GM23248 (cell line): Measurements from ENCODE around the gene RAB36. TPM values are rescaled to one million over a fixed set of nuclear protein-coding genes. Genes with fewer than 3 reads are reported as not detected.

Experiments
- DNase-seq: peaks from one replicate; pipeline ENCODE4 v3.0.0-alpha.2; 2015
- H2AFZ ChIP-seq: fragments of 200-600 bp; sonication (generic); 2 replicates; pipeline ENCODE4 v1.6.1; 2016; ENCODE audit warnings: antibody characterized with exemption
- H3F3A ChIP-seq: fragments of 200-600 bp; sonication (generic); 2 replicates; pipeline ENCODE4 v1.6.1; 2016; ENCODE audit warnings: mild to moderate bottlenecking, antibody characterized with exemption, mixed run types; ENCODE audit not compliant: insufficient read depth
- H3K27ac ChIP-seq: fragments of 200-600 bp; sonication (generic); 2 replicates; pipeline ENCODE4 v1.5.1; 2016; ENCODE audit warnings: mild to moderate bottlenecking
- H3K27me3 ChIP-seq: fragments of 200-600 bp; sonication (generic); replicated peaks from 2 replicates; pipeline ENCODE4 v1.6.1; 2016; ENCODE audit warnings: mild to moderate bottlenecking; ENCODE audit not compliant: insufficient read depth
- H3K36me3 ChIP-seq: fragments of 200-600 bp; sonication (generic); 2 replicates; pipeline ENCODE4 v1.6.1; 2016; ENCODE audit warnings: low read depth, mild to moderate bottlenecking
- H3K4me1 ChIP-seq: fragments of 200-600 bp; sonication (generic); 2 replicates; pipeline ENCODE4 v1.6.1; 2016; ENCODE audit warnings: mild to moderate bottlenecking; ENCODE audit not compliant: insufficient read depth
- H3K4me2 ChIP-seq: fragments of 200-600 bp; sonication (generic); one replicate; pipeline ENCODE4 v1.6.1; 2016; ENCODE audit warnings: mild to moderate bottlenecking; ENCODE audit not compliant: unreplicated experiment
- H3K4me3 ChIP-seq: fragments of 200-600 bp; sonication (generic); 2 replicates; pipeline ENCODE4 v1.5.1; 2016; ENCODE audit warnings: mild to moderate bottlenecking
- H3K79me2 ChIP-seq: fragments of 200-600 bp; sonication (generic); 2 replicates; pipeline ENCODE4 v1.6.1; 2016; ENCODE audit warnings: mild to moderate bottlenecking; ENCODE audit not compliant: insufficient read depth
- H3K9ac ChIP-seq: fragments of 200-600 bp; sonication (generic); 2 replicates; pipeline ENCODE4 v1.6.1; 2016; ENCODE audit warnings: mild to moderate bottlenecking
- H3K9me2 ChIP-seq: fragments of 200-600 bp; sonication (generic); 2 replicates; pipeline ENCODE4 v1.6.1; 2016; ENCODE audit warnings: mixed run types, mild to moderate bottlenecking, moderate library complexity; ENCODE audit not compliant: insufficient read depth
- H3K9me3 ChIP-seq: fragments of 200-600 bp; sonication (generic); one replicate; pipeline ENCODE4 v1.6.1; 2017; ENCODE audit warnings: low read depth
- H4K20me1 ChIP-seq: fragments of 200-600 bp; sonication (generic); 2 replicates; pipeline ENCODE4 v1.6.0; 2016; ENCODE audit not compliant: insufficient read depth
- EZH2 ChIP-seq: fragments of 200-600 bp; sonication (generic); IDR thresholded peaks from 2 replicates; pipeline ENCODE4 v1.6.1; 2018; ENCODE audit warnings: antibody characterized with exemption, mild to moderate bottlenecking; ENCODE audit not compliant: insufficient read depth, poor library complexity, severe bottlenecking
- EZH2phosphoT487 ChIP-seq: fragments of 200-600 bp; sonication (generic); IDR thresholded peaks from 2 replicates; pipeline ENCODE4 v1.6.1; 2018; ENCODE audit warnings: antibody characterized with exemption, moderate library complexity, mild to moderate bottlenecking, low read depth; ENCODE audit not compliant: insufficient read depth
- WGBS, 2 experiments: methylation state at CpG; one replicate each; pipeline ENCODE4 v1.1.6; 2015 to 2017; ENCODE audit warnings: low lambda C conversion rate in 2 of 2, low coverage in 1 of 2; ENCODE audit errors: missing lambda C conversion rate in 2 of 2; 5-methylcytosine and 5-hydroxymethylcytosine counted together
- in situ Hi-C: fragments of 300-500 bp; cut with MboI; formaldehyde crosslinking; loops from 2 replicates; pipeline ENCODE4 v1.15.0; 2020
- polyA plus RNA-seq: library from polyadenylated mRNA; unstranded; fragments of >200 nt; fragmentation: Nextera tagmentation; extraction: Ambion mirVana; gene quantifications from 2 replicates; pipeline ENCODE4 v1.2.1, GENCODE V29; 2016
- total RNA-seq: library from RNA; depleted of rRNA; stranded (reverse); fragments of >200 nt; shearing (Covaris generic); gene quantifications from 2 replicates; pipeline ENCODE4 v1.2.3, GENCODE V29; 2014

RAB36 gene
- total and polyA plus RNA-seq, 2 experiments from 2014 or later: 3.5 to 6.8 TPM

- Histone ChIP-seq H3K27me3 (no peaks in the 10 kb centered on the region), H3K4me3 (no peak overlapping the region), H4K20me1 (no peaks in the 10 kb centered on the region; the same call in none of the 2 replicates), H3K4me1 (peaks cover 24% of the 10 kb centered on the region), H3K79me2 (peaks cover 94% of the 10 kb centered on the region), H3K9ac (no peak overlapping the region), H3F3A (peaks cover 14% of the 10 kb centered on the region), H3K9me3 (no peaks in the 10 kb centered on the region), H2AFZ (no peak overlapping the region), H3K9me2 (no peaks in the 10 kb centered on the region), H3K36me3 (no peaks in the 10 kb centered on the region), H3K27ac (no peak overlapping the region), H3K4me2 (no peak overlapping the region)
- WGBS, 2 experiments: 94 to 96% methylated on average over 10 to 11 of the region's 11 CpGs
- in situ Hi-C loops: no loop called here
- TF ChIP-seq EZH2: no peak
- TF ChIP-seq EZH2phosphoT487: no peak
- DNase-seq: no peak
Measured at GRCh38 chr22:23207729-23208393, 62.6 kb downstream of the RAB36 start.

DNA sequence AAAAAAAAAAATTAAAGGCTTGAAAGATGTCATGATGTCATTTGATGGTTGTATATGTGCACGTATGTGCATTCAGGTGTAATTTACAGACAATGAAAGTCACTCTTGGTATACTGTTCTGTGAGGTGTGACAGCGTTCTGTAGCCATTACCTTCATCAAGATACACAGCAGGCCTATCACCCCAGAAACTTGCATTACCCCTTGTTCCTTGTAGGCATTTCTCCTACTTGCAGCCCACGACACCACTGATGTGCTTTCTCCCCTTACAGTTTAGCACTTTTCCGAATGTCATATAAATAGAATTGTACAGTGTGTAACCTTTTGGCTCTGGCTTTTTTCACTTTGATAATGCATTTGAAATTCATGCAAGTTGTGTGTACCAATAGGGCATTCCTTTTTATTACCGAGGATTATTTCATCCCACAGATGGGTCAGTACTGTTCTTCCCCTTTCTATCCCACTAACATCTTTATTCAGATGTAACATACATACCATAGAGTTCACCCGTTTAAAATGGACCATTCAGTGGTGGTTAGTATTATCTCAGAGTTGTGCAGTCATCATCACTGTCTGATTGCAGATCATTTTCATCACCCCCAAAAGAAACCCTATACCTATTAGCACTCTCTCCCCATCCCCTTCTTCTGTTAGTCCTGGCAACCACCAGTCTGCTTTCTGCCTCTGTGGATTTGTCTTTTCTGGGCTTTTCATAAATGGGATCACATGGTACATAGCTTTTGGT, 65.3 kb downstream of the RAB36 start:
- DNase-seq: no peak
- Histone ChIP-seq H3K4me2 (no peak overlapping the region), H3K4me3 (no peak overlapping the region), H3K9me3 (no peaks in the 10 kb centered on the region), H3K9ac (no peak overlapping the region), H3F3A (no peaks in the 10 kb centered on the region), H3K79me2 (peaks cover 98% of the 10 kb centered on the region), H3K27me3 (no peaks in the 10 kb centered on the region), H4K20me1 (no peaks in the 10 kb centered on the region; the same call in none of the 2 replicates), H3K36me3 (no peaks in the 10 kb centered on the region), H2AFZ (no peak overlapping the region), H3K4me1 (peaks cover 10% of the 10 kb centered on the region), H3K9me2 (no peaks in the 10 kb centered on the region), H3K27ac (no peak overlapping the region)
- WGBS, 2 experiments: 89% methylated on average over 6 of the region's 6 CpGs
- no peak for TF ChIP-seq EZH2phosphoT487
- TF ChIP-seq EZH2: no peak
- in situ Hi-C loops: no loop called here

GRCh38 chr22:23211622-23212021, 66.3 kb downstream of the RAB36 start:
- no peak for TF ChIP-seq EZH2
- TF ChIP-seq EZH2phosphoT487: no peak
- Histone ChIP-seq H3K4me2 (no peak overlapping the region), H3K36me3 (no peaks in the 10 kb centered on the region), H3K4me1 (peaks cover 17% of the 10 kb centered on the region), H3K79me2 (peaks cover 98% of the 10 kb centered on the region), H3K27me3 (no peaks in the 10 kb centered on the region), H2AFZ (no peak overlapping the region), H3K27ac (no peak overlapping the region), H3K9me2 (no peaks in the 10 kb centered on the region), H3K9ac (no peak overlapping the region), H3F3A (peaks cover 9% of the 10 kb centered on the region), H4K20me1 (no peaks in the 10 kb centered on the region; the same call in none of the 2 replicates), H3K4me3 (no peak overlapping the region), H3K9me3 (no peaks in the 10 kb centered on the region)
- in situ Hi-C loops: no loop called here
- WGBS, 2 experiments: 94 to 100% methylated on average over 3 of the region's 3 CpGs
- no peak for DNase-seq

DNA sequence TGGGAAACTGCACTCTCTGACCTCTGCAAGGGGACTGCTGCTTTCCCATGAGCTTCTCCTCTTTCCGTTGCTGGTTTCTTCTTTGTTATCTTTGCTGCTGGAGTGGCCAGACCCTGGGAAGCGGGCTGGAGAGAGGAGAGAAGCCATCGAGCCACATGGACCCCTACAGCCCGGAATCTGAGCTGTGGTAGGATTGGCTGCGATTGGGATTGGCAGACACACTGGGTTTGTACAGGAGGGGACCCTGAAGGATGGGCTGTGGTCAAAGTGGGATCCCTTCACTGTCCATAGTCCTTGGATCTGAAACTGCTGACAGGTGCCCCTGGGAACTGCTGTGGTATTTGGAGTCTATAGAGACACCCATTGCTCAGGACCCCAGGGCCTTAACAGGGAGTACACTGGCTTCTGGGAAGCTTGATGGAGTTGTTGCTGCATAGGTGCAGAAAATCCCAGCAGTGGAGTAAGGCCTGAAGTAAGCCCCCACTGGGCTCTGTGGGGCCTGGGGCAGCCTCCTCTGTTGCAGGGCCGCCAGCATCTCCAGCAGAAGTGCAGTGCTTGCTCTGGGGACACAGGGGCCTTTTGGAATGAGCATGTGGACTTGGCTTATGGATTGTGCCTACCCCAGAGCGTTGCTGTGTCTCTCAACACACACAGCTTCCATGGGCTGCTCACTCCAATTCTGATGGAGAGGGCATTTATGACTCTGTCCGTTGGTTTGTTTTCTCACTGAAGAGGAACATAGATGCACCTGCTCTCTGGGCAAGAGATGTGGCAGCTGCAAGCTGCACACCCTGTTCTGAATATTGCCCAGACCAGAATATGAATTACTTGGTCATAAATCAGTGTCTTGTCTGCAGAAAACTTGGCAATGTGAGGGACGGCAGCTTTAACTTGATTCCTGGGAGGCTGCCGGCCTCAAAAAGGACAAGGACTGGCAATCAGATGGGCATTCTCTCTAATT, 67.1 kb downstream of the RAB36 start:
- peaks cover 20% of the 10 kb centered on the region for H3K4me1 ChIP-seq
- no peak overlapping the region for H3K27ac ChIP-seq
- no peaks in the 10 kb centered on the region; the same call in none of the 2 replicates for H4K20me1 ChIP-seq
- H3K4me2 ChIP-seq: no peak overlapping the region
- H3K9ac ChIP-seq: no peak overlapping the region
- TF ChIP-seq EZH2: no peak
- no peak for TF ChIP-seq EZH2phosphoT487
- no peaks in the 10 kb centered on the region for H3K27me3 ChIP-seq
- no peak overlapping the region for H2AFZ ChIP-seq
- H3K4me3 ChIP-seq: no peak overlapping the region
- no peaks in the 10 kb centered on the region for H3K9me2 ChIP-seq
- WGBS, 2 experiments: 94 to 96% methylated on average over 10 of the region's 10 CpGs
- peaks cover 10% of the 10 kb centered on the region for H3F3A ChIP-seq
- no peaks in the 10 kb centered on the region for H3K9me3 ChIP-seq
- peaks cover 100% of the 10 kb centered on the region for H3K79me2 ChIP-seq
- H3K36me3 ChIP-seq: no peaks in the 10 kb centered on the region
- in situ Hi-C loops: no loop called here
- no peak for DNase-seq
